ENCODE results near the gene SPTSSA. TPM values are rescaled to one million over a fixed set of nuclear protein-coding genes. Genes with fewer than 3 reads are reported as not detected.
"Not testable (repeated sequence)": the region's sequence is repeated elsewhere in the genome, so short reads cannot be mapped to it uniquely, and the experiment has no call there.

The SPTSSA gene
- total RNA-seq, 1 experiment from 2014 or later: 14.0 TPM

DNA sequence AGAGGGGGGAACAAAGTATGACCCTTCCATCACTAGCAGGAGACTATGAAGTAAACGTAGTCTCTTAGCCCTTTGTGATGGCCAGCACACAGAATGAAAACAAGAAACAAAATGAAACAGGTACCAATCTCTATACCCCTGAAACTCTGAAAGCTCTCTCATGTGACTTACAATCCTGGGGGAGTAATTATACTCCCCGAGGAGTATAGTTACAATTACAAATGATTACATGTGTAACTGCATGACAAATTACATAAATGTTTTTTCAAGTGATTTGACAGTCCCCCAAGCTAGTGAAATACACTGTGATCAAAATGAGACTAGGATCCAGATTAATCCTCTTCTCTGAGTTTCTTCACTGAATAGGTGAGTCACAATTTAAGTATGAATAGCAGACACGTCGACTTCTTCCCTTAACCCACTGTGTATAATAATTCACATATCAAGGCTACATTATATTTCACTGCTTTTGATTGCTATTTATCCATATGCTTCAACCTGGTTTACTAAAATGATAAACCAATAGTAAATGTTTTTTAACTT, 74.0 kb downstream of the SPTSSA start:
- POLR2A ChIA-PET (ENCODE audit: unreplicated experiment): no interaction called here
- H3K4me2 ChIP-seq (ENCODE audit: low read length): peak overlapping the region; percentile 30; the same call in 1 of the 2 replicates
- H4K20me1 ChIP-seq (ENCODE audit: low read length): no peaks in the 10 kb centered on the region
- no peaks in the 10 kb centered on the region for H3K79me2 ChIP-seq (ENCODE audit: low read length)
- H3K27me3 ChIP-seq (ENCODE audit: low read length): no peaks in the 10 kb centered on the region
- no peak overlapping the region for H2AFZ ChIP-seq (ENCODE audit: low read length)
- no peaks in the 10 kb centered on the region for H3K9me3 ChIP-seq (ENCODE audit: low read length)
- H3K36me3 ChIP-seq (ENCODE audit: low read depth, low read length): no peaks in the 10 kb centered on the region
- no peak overlapping the region for H3K27ac ChIP-seq (ENCODE audit: low read length)
- DNase-seq (peak; percentile 19), ATAC-seq (peak; percentile 79)
- intact Hi-C loops (cut with micrococcal nuclease): no loop called here
- BruUV-seq (replicated peaks): no TSS peak
- no peak overlapping the region for H3K4me3 ChIP-seq (ENCODE audit: low read length)
- no peaks in the 10 kb centered on the region for H3K9me2 ChIP-seq (replicated peaks; ENCODE audit: low read length)
- TF ChIP-seq EZH2 (IDR thresholded peaks at IDR 0.05; ENCODE audit: low read length, unreplicated experiment): no peak
- no peak for TF ChIP-seq CTCF (conservative IDR thresholded peaks at IDR 0.05; ENCODE audit: low read depth, low read length)
- TF ChIP-seq EZH2phosphoT487 (IDR thresholded peaks at IDR 0.05; ENCODE audit: borderline replicate concordance, low read length): no peak
- H3K9ac ChIP-seq (ENCODE audit: low read length): no peak overlapping the region
- no peaks in the 10 kb centered on the region for H3F3A ChIP-seq (ENCODE audit: low read length, unreplicated experiment)
- H3K4me1 ChIP-seq (ENCODE audit: insufficient read depth, low read length): peaks cover 12% of the 10 kb centered on the region
- CTCF ChIA-PET: no interaction called here

DNA sequence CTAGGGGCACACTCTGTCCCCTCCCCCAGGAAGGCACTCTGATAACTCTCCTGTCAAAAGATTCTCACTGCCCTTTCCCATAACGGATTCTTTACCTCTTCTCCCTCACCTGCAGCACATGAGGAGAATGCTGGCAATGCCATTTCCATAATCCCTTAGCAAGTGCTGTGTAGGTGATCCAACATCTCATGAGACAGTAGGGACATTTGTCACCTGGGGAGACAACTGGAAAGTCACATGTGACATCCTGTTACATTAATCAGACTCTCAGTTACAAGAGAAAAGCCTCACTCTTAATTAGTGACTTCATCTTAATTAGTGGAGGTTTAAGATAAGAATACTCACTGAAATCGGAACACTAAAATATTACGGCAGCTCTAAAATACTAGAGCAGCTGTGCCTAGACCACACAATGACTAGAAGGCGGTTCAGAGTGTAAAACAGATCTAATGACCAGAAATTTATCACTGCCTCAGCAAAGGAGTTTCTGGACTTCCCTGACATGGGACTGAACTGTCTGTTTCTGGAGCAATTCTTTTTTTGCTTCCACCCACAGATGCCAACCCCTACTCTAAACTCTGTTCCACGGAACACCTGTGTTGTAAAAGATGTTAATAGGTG, 75.1 kb downstream of the SPTSSA start:
- H3K27me3 ChIP-seq (ENCODE audit: low read length): no peaks in the 10 kb centered on the region
- no peak overlapping the region for H3K27ac ChIP-seq (ENCODE audit: low read length)
- no peak for DNase-seq
- intact Hi-C loops (cut with micrococcal nuclease): no loop called here
- no peak overlapping the region for H3K4me3 ChIP-seq (ENCODE audit: low read length)
- ChIA-PET CTCF (no interaction called here), POLR2A (ENCODE audit: unreplicated experiment) (no interaction called here)
- H3K9me2 ChIP-seq (replicated peaks; ENCODE audit: low read length): no peaks in the 10 kb centered on the region
- no peak overlapping the region for H2AFZ ChIP-seq (ENCODE audit: low read length)
- H3K4me2 ChIP-seq (ENCODE audit: low read length): no peak overlapping the region
- TF ChIP-seq CTCF (conservative IDR thresholded peaks at IDR 0.05; ENCODE audit: low read depth, low read length): no peak
- TF ChIP-seq EZH2 (IDR thresholded peaks at IDR 0.05; ENCODE audit: low read length, unreplicated experiment): no peak
- TF ChIP-seq EZH2phosphoT487 (IDR thresholded peaks at IDR 0.05; ENCODE audit: borderline replicate concordance, low read length): no peak
- H3K36me3 ChIP-seq (ENCODE audit: low read depth, low read length): no peaks in the 10 kb centered on the region
- H3K4me1 ChIP-seq (ENCODE audit: insufficient read depth, low read length): peaks cover 12% of the 10 kb centered on the region
- H3F3A ChIP-seq (ENCODE audit: low read length, unreplicated experiment): no peaks in the 10 kb centered on the region
- no peak overlapping the region for H3K9ac ChIP-seq (ENCODE audit: low read length)
- ATAC-seq: no peak
- no peaks in the 10 kb centered on the region for H4K20me1 ChIP-seq (ENCODE audit: low read length)
- no peaks in the 10 kb centered on the region for H3K79me2 ChIP-seq (ENCODE audit: low read length)
- H3K9me3 ChIP-seq (ENCODE audit: low read length): no peaks in the 10 kb centered on the region
- BruUV-seq (replicated peaks): no TSS peak

- H3K79me2 ChIP-seq (ENCODE audit: low read length); ATAC-seq; H3K9ac ChIP-seq (ENCODE audit: low read length); POLR2A ChIA-PET (ENCODE audit: unreplicated experiment); intact Hi-C loops (cut with micrococcal nuclease); H4K20me1 ChIP-seq (ENCODE audit: low read length); DNase-seq; H3K36me3 ChIP-seq (ENCODE audit: low read depth, low read length); H3K4me2 ChIP-seq (ENCODE audit: low read length); H3K9me2 ChIP-seq (replicated peaks; ENCODE audit: low read length); H3K9me3 ChIP-seq (ENCODE audit: low read length); CTCF ChIA-PET; H2AFZ ChIP-seq (ENCODE audit: low read length); H3K4me3 ChIP-seq (ENCODE audit: low read length); BruUV-seq (replicated peaks); H3K27me3 ChIP-seq (ENCODE audit: low read length); H3F3A ChIP-seq (ENCODE audit: low read length, unreplicated experiment); H3K27ac ChIP-seq (ENCODE audit: low read length): not testable (repeated sequence)
- H3K4me1 ChIP-seq (ENCODE audit: insufficient read depth, low read length): peaks cover 12% of the 10 kb centered on the region
Observed at GRCh38 chr14:34385881-34386280, 76.2 kb downstream of the SPTSSA start.
